NCI-H446 (cell line): ENCODE data around the gene RBMXL2.

Source experiments
- DNase-seq, 2 experiments: peaks; one replicate each; lab custom pipeline; 2025; lab: John Stamatoyannopoulos, UW

RBMXL2 gene

DNA sequence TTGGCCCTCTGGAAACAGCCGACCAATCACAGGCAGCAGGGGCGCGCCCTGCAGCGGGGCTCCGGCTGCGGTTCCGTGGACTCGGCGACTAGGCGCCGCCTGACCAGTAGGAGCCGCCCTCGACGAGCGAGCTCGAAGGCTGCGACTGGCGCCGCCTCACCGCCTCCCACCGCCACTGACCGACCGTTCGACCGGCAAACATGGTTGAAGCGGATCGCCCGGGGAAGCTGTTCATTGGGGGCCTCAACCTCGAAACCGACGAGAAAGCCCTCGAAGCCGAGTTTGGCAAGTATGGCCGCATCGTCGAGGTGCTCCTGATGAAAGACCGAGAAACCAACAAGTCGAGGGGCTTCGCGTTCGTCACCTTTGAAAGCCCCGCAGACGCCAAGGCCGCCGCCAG, at the start of gene RBMXL2:
Gene RBMXL2, plus strand, starts transcription at position 78 of the 400 bp plus-strand sequence. Its CDS starts 123 bp downstream, at position 201.
- no peak for DNase-seq

DNA sequence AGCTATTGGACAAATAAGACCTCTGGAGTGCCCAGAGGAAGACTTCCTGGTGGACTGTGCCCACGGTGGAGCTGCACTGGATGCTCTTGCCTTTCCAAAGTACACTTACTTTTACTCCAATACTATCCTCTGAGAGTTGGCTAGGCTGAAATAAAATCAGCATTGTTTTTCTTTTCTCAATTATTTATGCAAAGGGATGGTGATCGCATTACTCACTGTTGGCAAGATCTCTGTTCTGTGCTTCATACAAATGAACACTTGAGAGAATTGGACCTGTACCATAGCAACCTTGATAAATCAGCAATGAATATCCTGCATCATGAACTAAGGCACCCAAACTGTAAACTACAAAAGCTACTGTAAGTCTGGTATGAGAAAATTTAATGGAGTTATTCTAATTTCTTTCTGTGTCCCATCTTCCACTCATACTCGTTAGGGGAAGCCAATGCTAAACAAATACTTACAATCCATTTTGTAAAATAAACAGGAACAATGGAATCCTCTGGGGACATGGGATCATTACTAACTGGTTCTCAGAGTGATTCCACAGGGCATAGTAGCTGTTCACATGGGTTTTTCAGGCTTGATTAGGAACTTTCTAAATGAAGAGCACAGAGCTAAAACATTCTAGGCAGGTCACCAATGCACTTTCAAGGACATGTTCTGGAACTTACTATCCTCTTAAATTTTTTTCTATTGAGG, 42.2 kb upstream of the RBMXL2 start:
- DNase-seq = no peak

DNA sequence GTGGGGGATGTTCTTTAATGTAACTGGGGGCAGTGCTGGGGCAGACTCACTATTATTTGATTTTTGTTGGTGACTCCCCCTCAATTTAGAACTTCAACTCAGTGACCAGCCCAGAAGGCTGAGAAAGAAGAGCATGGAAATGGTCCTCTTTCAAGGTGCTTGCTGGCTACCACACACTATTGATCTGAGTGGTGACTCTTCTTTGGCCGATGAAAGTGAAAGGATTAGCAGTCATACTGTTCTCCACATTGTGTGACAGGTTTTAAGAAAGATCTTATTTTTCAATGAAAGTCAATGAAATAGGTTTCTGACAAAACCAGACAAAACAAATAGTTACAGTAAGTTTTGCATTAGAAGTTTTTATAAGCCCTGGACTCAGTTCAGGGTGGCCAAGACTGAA, 38.6 kb upstream of the RBMXL2 start:
- DNase-seq = no peak

DNA sequence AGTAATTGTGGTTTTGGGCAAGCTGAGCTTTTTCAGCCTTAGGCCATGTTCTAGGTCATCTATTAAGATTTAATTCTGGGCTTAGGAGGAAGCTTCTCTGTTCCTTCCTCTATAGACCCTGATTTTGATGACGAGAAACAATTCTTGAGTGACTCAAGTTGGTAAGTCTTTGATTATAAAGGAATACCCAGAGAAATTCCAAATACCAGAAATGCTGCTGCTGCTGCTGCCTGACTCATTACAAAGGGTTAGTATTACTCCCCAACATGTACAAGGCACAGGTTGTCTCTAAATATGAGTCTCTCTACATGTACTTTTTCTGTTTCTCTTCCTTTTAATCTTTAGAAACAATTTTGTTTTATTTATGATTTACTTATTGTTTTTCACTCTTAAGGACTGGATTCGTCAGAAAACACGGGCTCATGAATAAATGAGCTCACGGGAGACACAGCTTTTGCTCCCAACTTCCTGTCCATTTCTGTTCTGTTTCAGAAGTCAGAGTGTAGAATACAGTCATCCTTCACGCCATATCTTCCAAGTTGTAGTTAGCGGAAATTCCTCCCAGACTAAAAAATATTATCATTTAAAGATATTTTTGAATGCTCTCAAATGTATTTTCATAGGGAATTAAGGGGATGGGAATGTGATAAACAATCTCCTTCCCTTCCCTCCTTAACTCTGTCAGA, 31.8 kb upstream of the RBMXL2 start:
- no peak for DNase-seq

DNA sequence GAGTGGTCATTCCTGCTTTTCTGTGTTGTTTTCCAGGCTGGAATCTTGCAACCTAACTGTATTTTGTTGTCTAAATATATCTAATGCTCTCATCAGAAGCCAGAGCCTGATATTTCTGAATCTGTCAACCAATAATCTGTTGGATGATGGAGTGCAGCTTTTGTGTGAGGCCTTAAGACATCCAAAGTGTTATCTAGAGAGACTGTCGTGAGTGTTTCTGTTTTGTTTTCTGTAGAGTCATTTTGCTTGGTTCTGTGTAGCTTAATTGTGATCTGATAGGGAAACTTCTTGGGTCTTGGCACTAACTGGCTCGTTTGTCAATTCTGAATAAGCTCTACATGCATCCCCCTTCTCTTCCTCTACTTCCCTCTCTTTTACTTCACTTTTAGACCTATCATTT, 31.2 kb upstream of the RBMXL2 start:
- no peak for DNase-seq

DNA sequence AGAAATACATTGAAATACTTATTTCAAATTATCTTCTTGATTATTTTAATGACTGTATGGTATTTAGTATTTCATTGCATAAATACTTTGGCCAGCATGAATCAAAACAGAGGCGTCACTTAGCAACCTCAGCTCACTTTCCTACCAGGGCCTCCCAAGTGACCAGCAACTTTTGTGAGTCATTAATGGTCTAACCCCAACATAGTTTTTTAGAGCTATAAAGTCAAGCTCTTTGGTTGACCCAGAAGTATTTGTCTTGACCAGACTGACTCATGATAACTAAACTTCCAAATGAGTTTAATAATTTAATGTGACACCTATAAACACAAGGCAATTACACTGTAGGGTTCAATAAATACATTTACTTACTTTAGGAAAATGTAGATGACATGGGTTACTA, 27.9 kb upstream of the RBMXL2 start:
- DNase-seq = no peak

DNA sequence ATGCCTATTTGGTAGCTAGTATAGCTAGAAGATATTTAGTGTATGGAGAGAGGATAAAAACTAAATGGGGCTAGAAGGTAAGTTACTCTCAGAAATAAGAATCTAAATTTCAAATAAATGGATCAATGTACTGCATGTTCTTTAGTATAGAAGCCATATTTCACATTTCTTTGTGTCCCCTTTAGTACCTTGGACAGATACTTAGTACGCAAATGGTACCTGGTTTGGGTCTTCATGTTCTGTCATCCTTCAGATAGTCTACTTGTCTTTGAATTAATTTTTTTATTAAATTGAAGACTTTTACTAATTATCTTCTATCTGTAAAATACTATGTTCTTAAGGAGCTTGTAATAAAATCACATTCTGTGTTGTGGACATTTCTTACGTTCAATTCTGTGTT, 26.3 kb upstream of the RBMXL2 start:
- DNase-seq = no peak

DNA sequence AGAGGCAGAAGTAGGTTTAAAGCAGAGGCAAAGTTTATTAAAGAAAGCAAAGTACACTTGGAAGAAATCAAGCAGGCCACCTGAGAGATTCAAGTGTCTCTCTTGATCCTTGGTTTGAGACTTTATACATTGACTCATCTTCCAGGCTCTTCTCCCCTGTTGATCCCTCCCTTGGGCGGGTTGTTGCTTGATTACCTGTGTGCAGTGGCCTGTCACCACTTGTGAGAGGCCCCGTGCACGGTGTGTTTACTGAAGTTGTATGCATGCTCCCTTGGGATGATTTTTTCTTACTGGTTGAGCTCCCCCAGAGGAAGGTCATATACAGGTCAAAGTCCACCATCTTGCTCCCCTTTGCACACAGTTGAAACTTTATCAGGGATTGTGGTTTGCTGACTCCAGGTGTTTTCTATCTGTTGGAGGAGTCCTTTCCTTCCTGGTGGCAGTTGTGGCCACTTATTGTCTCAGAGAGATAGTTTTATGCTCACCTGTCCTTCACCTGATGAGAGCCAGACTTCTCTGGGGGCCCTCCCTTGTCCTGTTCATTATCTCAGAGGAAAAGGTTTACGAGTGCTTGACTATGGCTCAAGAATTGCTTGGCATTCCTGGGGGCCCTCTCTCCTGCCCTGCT, 16.3 kb upstream of the RBMXL2 start:
- no peak for DNase-seq

DNA sequence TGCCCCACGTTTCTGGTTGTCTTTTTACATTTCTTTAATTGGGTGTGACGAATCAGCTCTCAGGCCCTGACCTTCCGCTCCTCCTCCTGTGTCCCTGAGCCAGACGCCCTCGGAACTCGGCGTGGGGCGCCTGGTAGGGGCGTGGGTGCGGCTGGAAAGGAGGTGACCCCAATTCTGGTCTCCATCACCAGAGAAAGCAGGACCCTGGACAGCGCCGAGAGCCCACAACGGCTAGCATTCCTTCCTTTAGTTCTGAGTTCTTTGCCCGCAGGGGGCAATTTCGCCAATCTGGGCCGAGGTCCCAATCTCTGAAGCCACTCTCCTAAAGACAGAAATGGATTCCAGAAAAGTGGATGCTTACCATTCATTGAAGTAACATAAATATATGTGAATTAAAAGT, 11.7 kb upstream of the RBMXL2 start:
- no peak for DNase-seq

DNA sequence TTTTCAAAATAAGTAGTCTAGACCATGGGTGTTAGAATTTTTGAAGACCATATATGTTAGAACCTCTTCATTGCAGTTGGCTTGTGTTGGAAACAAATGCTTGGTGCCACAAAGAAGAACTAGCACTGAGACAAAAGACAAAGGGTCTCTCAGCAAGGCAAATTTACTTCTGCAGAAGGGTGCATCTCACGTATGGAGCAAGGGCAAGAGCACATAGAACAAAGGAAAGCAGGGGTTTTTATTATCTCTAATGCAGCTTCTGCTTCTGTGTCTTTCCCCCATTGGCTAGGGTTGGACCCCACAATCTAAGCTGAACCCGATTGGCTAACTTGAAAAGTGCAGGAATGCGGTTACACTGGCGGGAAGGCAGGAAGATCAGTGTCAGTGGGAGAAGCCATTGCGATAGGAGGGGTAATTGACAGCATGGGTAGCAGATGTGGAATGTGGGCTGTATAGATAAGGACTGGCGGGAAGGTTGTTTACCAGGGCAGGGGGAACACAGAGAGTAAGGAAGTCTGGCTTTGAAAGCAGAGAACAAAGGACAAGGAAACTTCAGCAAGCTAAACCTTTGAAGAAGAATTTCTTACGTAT, 9.2 kb upstream of the RBMXL2 start:
- DNase-seq = no peak

DNA sequence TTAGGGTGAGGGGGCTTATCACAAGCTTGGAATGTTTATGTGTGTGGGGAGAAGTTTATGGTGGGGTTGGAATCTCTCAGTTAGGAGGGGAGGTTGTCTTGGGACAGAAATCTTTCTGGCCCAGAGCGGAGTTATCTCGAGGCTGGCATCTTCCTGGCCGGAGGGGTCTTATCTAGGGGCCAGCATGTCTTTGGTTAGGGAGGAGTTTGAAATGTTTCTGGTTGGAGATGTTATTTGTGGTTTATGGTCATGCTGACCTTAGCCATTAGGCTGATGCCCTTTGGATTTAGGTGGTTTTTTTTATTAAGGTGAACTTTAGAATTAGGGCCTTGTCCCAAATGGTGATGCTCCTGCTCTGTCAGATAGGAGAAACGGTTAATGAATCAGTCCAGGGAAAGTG, 7.9 kb upstream of the RBMXL2 start:
- DNase-seq = no peak

DNA sequence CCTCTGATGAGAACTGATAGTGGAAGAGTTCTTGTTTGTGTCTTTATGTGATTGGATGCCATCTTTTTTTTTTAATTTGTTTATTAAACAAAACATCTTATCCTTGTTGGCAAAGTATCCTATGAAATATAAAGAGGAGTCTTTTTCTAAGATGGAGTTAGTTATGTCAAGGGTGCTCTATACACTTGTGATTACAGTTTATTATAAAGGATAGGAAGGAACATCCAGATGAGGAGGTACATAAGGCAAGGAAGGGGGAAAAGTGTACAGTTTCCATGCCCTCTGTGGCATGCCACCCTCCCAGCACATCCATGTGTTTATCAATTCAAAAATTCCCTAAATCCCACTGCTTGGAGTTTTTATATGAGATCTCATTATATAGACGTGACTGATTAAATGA, 7.4 kb upstream of the RBMXL2 start:
- no peak for DNase-seq

DNA sequence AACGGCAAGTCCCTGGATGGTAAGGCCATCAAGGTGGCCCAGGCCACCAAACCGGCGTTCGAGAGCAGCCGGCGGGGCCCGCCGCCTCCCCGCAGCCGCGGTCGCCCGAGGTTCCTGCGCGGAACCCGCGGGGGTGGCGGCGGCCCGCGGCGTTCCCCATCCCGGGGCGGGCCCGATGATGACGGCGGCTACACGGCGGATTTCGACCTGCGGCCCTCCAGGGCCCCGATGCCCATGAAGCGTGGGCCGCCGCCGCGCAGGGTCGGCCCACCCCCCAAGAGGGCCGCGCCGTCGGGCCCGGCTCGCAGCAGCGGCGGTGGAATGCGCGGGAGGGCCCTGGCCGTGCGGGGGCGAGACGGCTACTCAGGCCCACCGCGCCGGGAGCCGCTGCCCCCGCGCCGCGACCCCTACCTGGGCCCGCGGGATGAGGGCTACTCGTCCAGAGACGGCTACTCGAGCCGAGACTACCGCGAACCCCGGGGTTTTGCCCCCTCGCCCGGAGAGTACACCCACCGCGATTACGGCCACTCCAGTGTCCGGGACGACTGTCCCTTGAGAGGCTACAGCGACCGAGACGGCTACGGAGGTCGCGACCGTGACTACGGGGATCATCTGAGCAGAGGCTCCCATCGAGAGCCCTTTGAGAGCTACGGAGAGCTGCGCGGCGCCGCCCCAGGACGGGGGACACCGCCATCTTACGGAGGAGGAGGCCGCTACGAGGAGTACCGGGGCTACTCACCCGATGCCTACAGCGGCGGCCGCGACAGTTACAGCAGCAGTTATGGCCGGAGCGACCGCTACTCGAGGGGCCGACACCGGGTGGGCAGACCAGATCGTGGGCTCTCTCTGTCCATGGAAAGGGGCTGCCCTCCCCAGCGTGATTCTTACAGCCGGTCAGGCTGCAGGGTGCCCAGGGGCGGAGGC, 792 bp downstream of the RBMXL2 start:
- DNase-seq = no peak

DNA sequence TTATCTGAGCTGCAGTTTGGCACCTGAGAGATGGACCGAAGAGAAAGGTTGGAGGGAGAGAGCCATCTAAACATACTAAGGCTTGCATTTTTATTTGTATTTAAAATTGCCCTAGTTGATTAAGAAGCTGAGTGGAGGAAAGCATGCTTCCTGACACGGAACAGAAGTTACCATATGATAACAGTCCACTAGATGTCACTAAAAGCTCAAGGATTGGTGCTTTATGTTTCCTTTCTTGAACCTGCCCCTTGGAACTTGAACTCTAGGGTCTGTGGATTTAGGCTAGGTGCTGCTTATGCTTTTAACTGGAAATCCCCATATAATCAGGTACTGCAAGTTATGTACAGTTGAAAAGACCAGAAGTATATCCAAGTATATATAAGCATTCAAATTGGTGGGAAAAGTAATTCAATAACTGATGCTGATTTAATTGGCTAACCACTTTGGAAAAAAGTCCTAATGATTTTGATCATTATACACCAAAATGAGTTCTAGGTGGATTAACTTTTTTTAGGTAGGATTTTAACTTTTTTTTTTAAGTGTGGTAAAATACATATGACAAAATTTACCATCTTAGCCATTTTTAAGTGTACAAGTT, 9.5 kb downstream of the RBMXL2 start:
- peak; percentile 47 to 63 for DNase-seq

DNA sequence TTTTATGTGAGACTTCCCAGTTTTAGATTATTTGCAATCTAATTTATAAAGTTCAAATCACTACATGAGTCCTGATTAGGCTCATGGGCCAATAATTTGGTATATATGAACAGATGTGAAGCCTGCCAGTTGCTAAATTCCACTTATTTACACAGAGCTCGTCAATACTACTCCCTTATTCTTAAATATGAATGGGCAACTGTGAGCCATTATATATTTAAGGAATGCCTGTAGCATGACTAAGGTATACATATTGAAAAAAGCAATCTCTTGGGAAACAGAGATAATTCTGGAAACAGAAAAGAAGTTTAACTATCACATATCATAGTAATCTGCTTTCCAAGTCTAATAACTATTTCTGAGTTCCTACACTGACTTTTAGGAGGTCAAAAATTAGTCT, 27.0 kb downstream of the RBMXL2 start:
- no peak for DNase-seq

DNA sequence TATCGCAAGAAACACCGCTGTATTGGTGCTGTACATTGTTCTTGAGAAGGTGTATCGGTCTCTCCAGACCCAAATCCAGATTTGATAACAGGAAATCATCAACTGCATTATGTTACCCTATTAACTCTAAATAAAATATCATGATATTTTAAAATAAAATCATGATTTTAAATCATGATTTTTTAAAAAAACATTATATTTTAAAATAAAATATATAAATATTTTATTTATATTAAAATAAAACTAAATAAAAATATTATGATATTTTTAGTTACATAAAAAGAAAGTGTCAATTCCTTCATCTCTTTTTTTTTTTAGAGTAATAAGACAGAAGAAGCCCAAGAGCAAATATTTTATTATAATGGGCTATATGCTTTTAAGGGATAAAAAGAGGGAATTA, 27.6 kb downstream of the RBMXL2 start:
- DNase-seq = no peak

DNA sequence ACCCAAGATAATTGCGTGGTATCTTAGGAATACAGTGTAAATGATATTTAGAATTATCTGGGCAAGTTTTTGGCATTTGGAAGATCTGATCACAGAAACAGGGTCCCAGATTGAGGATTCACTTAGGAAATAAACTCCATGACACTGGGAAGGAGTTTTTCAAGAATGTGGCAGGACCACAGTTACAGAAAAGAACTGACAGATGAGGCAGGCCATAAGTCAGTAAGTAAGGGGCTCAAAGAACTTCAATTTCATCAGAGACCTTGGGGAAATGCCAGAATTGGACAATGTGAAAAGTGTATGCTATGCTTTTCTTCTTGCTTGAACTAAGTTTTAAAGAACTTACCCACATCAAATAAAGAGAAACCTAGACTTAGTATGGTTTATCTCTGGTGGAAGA, 49.3 kb downstream of the RBMXL2 start:
- DNase-seq = no peak
